HepG2 (cell line): ENCODE measurements around the gene NEAT1. TPM values are rescaled to one million over a fixed set of nuclear protein-coding genes. Genes with fewer than 3 reads are reported as not detected.

Source experiments
- CBFB ChIP-seq: sonication (generic); formaldehyde crosslinking; IDR thresholded peaks from 2 replicates; pipeline ENCODE4 v1.4.0; 2020; ENCODE audit warnings: missing genetic modification reagents
- DMAP1 ChIP-seq: IDR thresholded peaks from 2 replicates; pipeline ENCODE4 v1.6.1; 2016
- GZF1 ChIP-seq: sonication (generic); formaldehyde crosslinking; IDR thresholded peaks from 2 replicates; pipeline ENCODE4 v1.5.1; 2020; ENCODE audit warnings: mild to moderate bottlenecking, missing genetic modification reagents
- HNF4A ChIP-seq: sonication (generic); formaldehyde crosslinking; IDR thresholded peaks from 2 replicates; pipeline ENCODE4 v1.4.0; 2020; ENCODE audit warnings: missing genetic modification reagents
- HNRNPK ChIP-seq: fragments of 200-400 bp; formaldehyde crosslinking; IDR thresholded peaks from 2 replicates; pipeline ENCODE4 v1.6.1; 2018; ENCODE audit warnings: low read length, low read depth, moderate library complexity, mild to moderate bottlenecking; ENCODE audit not compliant: poor library complexity, severe bottlenecking
- HOXA5 ChIP-seq: sonication (generic); formaldehyde crosslinking; IDR thresholded peaks from 2 replicates; pipeline ENCODE4 v1.4.0; 2020; ENCODE audit warnings: missing genetic modification reagents
- KDM3A ChIP-seq: IDR thresholded peaks from 2 replicates; pipeline ENCODE4 v1.6.1; 2018; ENCODE audit warnings: low read depth, missing compliant biosample characterization
- MEIS1 ChIP-seq: sonication (generic); formaldehyde crosslinking; IDR thresholded peaks from 2 replicates; pipeline ENCODE4 v1.9.0; 2021; ENCODE audit warnings: mild to moderate bottlenecking, missing genetic modification reagents, moderate library complexity, borderline replicate concordance
- MTERF4 ChIP-seq: sonication (generic); formaldehyde crosslinking; IDR thresholded peaks from 2 replicates; pipeline ENCODE4 v1.8.0; 2023; ENCODE audit warnings: mild to moderate bottlenecking, missing genetic modification reagents
- NBN ChIP-seq: fragments of 450-650 bp; conservative IDR thresholded peaks from 2 replicates; pipeline ENCODE4 v1.6.1; 2017
- PHF5A ChIP-seq: IDR thresholded peaks from one replicate; pipeline ENCODE4 v1.6.1; 2018; ENCODE audit warnings: low read depth, missing genetic modification reagents; ENCODE audit not compliant: unreplicated experiment
- TEAD2 ChIP-seq: sonication (generic); formaldehyde crosslinking; IDR thresholded peaks from 2 replicates; pipeline ENCODE4 v1.9.0; 2021; ENCODE audit warnings: missing genetic modification reagents
- TRIM22 ChIP-seq: fragments of 450-650 bp; IDR thresholded peaks from 2 replicates; pipeline ENCODE4 v1.6.1; 2017
- ZNF124 ChIP-seq: sonication (generic); formaldehyde crosslinking; IDR thresholded peaks from 2 replicates; pipeline ENCODE4 v1.4.0; 2020; ENCODE audit warnings: missing genetic modification reagents
- ZNF598 ChIP-seq: sonication (generic); formaldehyde crosslinking; IDR thresholded peaks from 2 replicates; pipeline ENCODE4 v1.5.1; 2020; ENCODE audit warnings: mild to moderate bottlenecking, missing genetic modification reagents, borderline replicate concordance
- ZNF782 ChIP-seq: sonication (generic); formaldehyde crosslinking; IDR thresholded peaks from 2 replicates; pipeline ENCODE4 v1.4.0; 2020; ENCODE audit warnings: missing genetic modification reagents, mild to moderate bottlenecking, borderline replicate concordance
- ZNF816 ChIP-seq: sonication (generic); formaldehyde crosslinking; IDR thresholded peaks from 2 replicates; pipeline ENCODE4 v1.8.0; 2022; ENCODE audit warnings: missing genetic modification reagents, mild to moderate bottlenecking, borderline replicate concordance
- ZSCAN5A ChIP-seq: sonication (generic); formaldehyde crosslinking; IDR thresholded peaks from 2 replicates; pipeline ENCODE4 v1.8.0; 2022; ENCODE audit warnings: mild to moderate bottlenecking, missing genetic modification reagents, borderline replicate concordance
- polyA plus RNA-seq, 8 experiments: library from polyadenylated mRNA; depleted of rRNA in 3 of 8; stranded (reverse) in 7 of 8; unstranded in 1 of 8; fragments of >200 nt; fragmentation: Illumina TruSeq in 4 of 8; extraction: Trizol in 4 of 8; gene quantifications; 2 replicates each; pipeline versions ENCODE4 v1.2.1 to v1.2.3, GENCODE V29; 2011 to 2016; ENCODE audit warnings: low read depth in 4 of 8, missing spikeins in 1 of 8, mixed read lengths in 1 of 8; ENCODE audit not compliant: insufficient read depth in 1 of 8
- total RNA-seq, 5 experiments: library from RNA; depleted of rRNA; stranded (reverse); fragments of >200 nt; fragmentation: Illumina TruSeq; extraction: Trizol; gene quantifications; 2 replicates each; pipeline ENCODE4 v1.2.3, GENCODE V29; 2016; ENCODE audit warnings: low read depth in 1 of 5
- TF ChIP-seq, protein P1 (sequence below): sonication (generic); formaldehyde crosslinking; conservative IDR thresholded peaks from 2 replicates; pipeline ENCODE4 v1.8.0; 2022; ENCODE audit warnings: mild to moderate bottlenecking, moderate library complexity, missing genetic modification reagents

NEAT1 gene
- total and polyA plus RNA-seq, 2 of the 13 experiments (the other 11 are each of a cell fraction or from before 2014, with no cell fraction given) = 20.5 to 41.2 TPM

- TF ChIP-seq TRIM22 (no peak), HOXA5 (CRISPR knock-in tag) (no peak), NBN (no peak), ZNF782 (CRISPR knock-in tag) (no peak), ZNF816 (CRISPR knock-in tag) (no peak), ZSCAN5A (CRISPR knock-in tag) (no peak), GZF1 (no peak), MEIS1 (no peak), DMAP1 (CRISPR knock-in tag) (no peak), KDM3A (CRISPR knock-in tag) (no peak), ZNF124 (no peak; the same call in 1 of the 2 replicates), HNRNPK (no peak), PHF5A (CRISPR knock-in tag) (no peak), MTERF4 (CRISPR knock-in tag) (0 out of 2 replicates have a peak, but pooled peaks have one; percentile 43), ZNF598 (CRISPR knock-in tag) (no peak), TEAD2 (no peak), HNF4A (peak; percentile 35), CBFB (CRISPR knock-in tag) (no peak)
- TF ChIP-seq, protein P1, sequence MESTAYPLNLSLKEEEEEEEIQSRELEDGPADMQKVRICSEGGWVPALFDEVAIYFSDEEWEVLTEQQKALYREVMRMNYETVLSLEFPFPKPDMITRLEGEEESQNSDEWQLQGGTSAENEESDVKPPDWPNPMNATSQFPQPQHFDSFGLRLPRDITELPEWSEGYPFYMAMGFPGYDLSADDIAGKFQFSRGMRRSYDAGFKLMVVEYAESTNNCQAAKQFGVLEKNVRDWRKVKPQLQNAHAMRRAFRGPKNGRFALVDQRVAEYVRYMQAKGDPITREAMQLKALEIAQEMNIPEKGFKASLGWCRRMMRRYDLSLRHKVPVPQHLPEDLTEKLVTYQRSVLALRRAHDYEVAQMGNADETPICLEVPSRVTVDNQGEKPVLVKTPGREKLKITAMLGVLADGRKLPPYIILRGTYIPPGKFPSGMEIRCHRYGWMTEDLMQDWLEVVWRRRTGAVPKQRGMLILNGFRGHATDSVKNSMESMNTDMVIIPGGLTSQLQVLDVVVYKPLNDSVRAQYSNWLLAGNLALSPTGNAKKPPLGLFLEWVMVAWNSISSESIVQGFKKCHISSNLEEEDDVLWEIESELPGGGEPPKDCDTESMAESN (CRISPR knock-in tag) = no peak
These were observed 2.7 kb upstream of the NEAT1 start (continued) for GRCh38 chr11:65419772-65420481.
